Ecto neural progenitor cell (in vitro differentiated cells): ENCODE measurements around the gene PTBP1.
"Not testable (repeated sequence)": the region's sequence is repeated elsewhere in the genome, so short reads cannot be mapped to it uniquely, and the experiment has no call there.

Experiments
- DNase-seq: peaks from one replicate; pipeline ENCODE4 v3.0.0-alpha.2; 2018; ENCODE audit warnings: low spot score

PTBP1 gene

DNA sequence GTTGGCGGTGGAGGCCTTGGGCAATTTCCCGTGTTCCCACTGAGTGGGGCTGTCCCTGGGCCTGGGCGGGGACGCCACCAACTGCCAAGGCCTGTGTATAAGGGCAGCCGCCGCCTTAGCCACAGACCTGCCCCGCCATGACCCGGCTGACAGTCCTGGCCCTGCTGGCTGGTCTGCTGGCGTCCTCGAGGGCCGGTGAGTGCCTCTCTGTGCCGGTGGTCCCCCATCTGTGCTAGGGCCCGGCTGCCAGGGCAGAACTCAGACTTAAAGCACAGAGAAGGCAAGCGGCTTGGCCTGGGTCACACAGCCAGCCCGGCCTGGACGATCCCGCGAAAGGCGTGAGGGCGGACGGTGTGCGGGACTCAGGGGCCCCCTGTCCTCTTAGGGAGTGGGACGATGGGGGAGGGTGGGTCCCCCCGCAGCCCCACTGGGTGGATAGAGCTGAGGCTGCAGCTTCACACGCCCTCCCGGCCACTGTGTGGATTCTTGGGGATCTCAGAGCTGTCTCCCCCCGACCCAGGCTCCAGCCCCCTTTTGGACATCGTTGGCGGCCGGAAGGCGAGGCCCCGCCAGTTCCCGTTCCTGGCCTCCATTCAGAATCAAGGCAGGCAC, 30.6 kb downstream of the PTBP1 start, which contains the start of gene AZU1:
AZU1 (plus strand) TSS at position 128 of the 612 bp plus-strand sequence; CDS start at position 138, 10 bp downstream.
- DNase-seq = no peak

DNA sequence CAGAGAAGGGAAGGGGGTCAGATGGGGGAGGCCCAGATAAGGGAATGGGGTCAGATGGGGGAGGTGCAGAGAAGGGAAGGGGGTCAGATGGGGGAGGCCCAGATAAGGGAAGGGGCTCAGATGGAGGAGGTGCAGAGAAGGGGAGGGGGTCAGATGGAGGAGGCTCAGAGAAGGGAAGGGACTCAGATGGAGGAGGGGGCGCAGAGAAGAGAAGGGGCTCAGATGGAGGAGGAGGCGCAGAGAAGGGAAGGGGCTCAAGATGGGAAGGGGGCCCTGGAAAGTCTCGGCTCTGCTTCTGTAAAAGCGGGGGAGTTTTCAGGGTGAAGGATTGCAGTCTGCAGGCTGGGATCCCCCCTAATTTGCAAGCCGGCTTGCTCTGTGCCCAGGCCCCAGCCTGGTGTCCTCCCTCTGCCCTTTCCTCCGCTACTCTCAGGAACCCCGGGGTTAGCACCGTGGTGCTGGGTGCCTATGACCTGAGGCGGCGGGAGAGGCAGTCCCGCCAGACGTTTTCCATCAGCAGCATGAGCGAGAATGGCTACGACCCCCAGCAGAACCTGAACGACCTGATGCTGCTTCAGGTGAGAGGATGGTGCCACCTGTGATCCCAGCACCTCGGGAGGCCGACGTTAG, 32.0 kb downstream of the PTBP1 start:
- no peak for DNase-seq

DNA sequence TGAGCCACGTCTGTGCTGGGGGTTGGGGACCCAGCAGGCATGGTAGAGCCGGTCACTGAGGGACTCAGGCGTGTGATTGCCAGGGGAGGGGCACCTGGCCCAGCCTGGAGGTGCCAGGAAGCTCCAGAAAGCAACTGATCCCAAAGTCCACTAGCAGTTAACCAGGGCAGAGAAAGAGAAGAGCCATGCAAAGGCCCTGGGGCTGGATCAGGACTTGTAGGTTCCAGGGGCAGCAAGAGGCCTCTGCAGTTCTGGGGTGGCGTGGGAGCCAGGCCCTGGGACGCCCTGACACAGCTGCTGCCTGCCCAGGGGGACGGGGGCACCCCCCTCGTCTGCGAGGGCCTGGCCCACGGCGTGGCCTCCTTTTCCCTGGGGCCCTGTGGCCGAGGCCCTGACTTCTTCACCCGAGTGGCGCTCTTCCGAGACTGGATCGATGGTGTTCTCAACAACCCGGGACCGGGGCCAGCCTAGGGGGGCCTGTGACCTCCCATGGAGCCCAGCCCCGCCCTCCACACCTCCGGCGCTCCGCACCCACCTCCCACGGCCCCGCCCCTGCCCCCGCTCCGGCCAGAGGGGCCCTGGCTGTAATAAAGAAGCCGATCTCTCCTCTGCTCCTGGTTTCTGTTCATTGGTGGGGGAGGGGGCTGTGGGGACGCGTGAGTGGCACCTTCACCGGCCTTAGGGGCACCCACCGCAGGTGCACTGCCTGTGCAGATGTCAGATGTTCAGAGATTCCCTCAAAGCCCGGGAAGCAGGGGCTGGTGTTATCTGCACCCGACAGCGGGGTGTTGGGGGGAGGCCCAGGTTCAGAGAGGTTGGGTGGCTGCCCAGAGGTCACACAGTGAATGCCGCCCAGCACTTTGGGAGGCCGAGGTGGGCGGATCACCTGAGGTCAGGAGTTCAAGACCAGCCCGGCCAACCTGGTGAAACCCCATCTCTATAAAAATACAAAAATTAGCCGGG, 34.4 kb downstream of the PTBP1 start:
- DNase-seq = no peak

DNA sequence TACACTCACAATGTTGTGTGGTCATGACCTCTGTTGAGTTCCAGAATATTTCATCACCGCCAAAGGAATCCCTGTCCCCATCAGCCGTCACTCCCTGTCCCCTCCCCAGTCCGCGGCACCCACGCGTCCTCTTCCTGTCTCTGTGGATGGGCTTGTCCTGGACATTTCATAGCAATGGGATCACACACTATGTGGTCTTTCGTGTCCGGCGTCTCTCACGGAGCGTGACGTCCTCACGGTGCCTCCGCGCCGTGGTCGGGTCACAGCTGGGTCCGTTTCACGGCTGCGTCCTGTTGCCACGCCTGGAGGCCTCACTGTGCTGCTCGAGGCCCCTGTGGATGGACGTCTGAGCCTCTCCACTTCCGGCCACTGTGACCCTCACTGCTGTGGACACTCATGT, 37.0 kb downstream of the PTBP1 start:
- DNase-seq = no peak

DNA sequence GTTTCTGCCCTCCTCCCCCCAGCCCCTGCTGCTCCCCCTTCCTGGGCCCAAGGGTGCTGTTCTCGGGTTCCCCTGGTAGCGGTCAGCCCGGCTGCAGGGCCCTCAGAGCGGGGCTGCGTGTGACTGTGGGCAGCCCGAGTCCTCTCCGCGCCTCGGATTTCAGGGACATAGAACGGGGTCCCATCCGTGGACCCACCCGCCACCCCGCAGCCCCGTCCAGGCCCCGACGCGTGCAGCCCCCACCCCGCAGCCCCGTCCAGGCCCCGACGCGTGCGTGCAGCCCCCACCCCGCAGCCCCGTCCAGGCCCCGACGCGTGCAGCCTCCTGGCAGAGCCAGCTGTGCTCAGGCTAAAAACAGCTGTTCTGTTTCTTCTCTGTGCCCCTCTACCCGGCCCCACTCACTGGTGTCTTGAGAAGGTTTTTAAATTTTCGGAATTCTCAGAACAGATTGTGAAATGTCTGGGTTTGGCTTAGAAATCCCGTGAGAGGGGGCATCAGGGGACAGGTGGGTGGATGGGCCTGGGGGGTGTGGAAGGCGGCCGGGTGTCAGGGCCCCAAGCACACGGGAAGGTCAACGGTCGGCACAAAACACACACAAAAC, 38.1 kb downstream of the PTBP1 start:
- DNase-seq = no peak

DNA sequence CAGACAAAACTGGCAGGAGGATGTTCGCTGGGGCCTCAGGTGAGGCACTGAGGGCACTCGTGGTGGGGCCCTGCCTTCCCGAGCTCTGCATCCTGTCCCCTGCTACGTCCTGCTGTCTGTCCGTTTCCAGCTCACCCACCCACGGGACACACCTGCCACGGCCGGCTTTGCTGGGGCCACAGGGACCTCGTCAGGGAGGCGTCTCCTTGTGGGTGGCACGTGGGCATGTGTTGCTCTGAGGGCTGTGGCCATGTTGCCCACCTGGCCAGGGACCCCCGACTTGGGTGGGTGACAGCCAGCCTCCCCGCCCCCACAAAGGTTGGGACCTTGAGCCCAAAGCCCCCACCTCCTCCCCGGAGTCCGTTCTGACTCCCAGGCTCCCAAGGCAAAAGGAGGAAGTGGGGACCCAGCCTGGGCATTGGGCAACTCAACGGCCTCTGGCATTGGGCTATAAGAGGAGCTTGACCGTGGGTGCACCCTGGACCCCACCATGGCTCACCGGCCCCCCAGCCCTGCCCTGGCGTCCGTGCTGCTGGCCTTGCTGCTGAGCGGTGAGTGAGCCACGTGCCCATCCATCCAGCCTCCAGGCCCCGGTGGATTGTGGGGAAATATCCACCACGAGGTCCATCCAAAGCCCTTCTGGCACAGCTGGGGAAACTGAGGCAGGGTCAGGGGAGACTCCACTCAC, 43.4 kb downstream of the PTBP1 start, which contains the start of gene PRTN3:
PRTN3 (plus strand) TSS at position 481 of the 688 bp plus-strand sequence; CDS start at position 491, 10 bp downstream.
- no peak for DNase-seq

DNA sequence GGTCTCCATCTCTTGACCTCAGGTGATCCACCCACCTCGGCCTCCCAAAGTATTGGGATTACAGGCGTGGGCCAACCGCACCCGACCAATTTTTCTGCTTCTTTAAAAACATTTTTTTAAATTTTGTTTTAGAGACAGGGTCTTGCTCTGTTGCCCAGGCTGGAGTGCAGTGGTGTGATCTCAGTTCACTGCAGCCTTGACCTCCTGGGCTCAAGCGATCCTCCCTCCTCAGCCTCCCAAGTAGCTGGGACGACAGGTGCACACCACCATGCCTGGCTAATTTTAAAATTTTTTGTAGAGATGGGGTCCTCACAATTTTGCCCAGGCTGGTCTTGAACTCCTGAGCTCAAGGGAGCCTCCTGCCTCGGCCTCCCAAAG, 45.5 kb downstream of the PTBP1 start:
- not testable (repeated sequence) for DNase-seq

DNA sequence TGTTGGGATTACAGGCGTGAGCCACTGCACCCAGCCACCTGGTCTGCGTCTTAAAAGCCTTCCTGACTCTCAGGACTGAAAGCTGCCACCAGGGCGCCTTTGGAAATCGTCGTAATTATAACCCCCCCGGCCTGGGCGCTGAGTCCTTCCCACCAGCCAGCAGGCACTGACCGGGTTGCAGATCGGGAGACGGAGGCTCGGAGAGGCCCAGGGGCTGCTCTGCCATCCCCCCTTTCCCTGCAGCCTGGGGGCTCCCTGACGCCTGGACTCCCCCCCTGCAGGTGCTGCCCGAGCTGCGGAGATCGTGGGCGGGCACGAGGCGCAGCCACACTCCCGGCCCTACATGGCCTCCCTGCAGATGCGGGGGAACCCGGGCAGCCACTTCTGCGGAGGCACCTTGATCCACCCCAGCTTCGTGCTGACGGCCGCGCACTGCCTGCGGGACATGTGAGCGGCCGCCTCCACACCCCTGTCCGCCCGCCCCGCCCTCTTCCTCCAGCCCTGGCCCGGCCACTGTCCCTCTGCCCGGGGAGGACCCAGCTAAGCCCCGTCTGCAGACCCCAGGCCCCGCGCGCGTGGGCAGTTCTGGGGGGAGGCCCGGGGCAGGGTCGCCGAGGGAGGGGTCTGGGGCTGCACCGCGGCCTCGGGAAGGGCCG, 46.1 kb downstream of the PTBP1 start:
- DNase-seq = peak; percentile 72

DNA sequence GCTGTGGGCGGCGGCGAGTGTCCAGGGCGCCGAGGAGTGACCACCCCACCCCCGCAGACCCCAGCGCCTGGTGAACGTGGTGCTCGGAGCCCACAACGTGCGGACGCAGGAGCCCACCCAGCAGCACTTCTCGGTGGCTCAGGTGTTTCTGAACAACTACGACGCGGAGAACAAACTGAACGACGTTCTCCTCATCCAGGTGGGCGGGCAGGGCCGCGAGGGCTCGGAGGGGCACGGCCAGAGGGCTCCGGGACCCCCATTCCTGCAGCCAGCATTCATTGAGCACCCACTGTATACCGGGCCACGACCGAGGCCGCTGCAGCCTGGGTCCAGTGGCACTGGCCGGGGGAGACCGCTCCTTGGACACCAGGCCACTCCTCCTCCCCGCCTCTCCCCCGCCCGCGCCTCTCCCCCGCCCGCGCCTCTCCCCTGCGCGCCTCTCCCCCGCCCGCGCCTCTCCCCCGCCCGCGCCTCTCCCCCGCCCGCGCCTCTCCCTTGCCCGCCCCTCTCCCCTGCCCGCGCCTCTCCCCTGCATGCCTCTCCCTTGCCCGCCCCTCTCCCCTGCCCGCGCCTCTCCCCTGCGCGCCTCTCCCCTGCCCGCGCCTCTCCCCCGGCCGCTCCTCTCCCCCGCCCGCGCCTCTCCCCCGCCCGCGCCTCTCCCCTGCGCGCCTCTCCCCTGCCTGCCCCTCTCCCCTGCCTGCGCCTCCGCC, 46.7 kb downstream of the PTBP1 start:
- no peak for DNase-seq

DNA sequence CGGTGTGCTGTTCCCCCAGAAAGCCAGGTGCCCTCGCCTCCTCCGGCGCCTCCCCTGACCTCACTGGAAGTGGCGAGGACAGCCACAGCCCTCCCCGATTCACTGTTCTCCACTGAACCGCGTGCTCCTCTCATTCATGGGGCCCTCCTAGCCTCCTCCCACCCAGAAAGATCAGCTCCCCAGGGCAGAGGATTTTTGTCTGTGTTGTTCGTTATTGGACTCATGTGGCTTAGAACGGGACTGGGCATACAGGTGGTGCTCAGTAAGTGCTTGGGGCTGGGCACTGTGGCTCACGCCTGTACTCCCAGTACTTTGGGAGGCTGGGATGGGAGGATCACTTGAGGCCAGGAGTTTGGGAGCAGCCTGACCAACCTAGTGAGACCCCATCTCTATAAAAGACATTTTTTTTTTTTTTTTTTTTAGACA, 47.3 kb downstream of the PTBP1 start:
- DNase-seq = no peak

DNA sequence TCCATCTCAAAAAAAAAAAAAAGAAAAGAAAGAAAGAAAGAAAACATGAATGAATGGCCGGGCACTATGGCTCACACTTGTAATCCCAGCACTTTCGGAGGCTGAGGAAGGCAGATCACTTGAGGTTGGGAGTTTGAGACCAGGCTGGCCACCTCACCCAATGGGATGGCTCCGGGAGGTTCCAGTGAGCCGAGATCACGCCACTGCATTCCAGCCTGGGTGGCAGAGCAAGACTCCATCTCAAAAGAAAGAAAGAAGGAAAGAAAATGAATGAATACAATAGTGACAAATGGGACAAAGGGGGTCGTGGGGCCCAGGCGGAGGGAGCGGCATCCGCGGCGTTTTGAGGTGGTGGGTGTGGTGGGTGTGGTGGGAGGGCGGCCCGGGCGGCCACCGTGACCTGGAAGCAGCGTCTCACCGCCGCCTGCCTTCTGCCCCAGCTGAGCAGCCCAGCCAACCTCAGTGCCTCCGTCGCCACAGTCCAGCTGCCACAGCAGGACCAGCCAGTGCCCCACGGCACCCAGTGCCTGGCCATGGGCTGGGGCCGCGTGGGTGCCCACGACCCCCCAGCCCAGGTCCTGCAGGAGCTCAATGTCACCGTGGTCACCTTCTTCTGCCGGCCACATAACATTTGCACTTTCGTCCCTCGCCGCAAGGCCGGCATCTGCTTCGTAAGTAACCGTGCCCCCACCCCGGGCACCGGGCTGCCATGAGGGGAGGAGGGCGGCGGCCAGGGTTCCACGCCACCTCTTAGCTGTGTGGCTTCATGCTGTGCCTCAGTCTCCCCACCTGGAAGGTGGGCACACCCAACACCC, 48.7 kb downstream of the PTBP1 start:
- DNase-seq = no peak

DNA sequence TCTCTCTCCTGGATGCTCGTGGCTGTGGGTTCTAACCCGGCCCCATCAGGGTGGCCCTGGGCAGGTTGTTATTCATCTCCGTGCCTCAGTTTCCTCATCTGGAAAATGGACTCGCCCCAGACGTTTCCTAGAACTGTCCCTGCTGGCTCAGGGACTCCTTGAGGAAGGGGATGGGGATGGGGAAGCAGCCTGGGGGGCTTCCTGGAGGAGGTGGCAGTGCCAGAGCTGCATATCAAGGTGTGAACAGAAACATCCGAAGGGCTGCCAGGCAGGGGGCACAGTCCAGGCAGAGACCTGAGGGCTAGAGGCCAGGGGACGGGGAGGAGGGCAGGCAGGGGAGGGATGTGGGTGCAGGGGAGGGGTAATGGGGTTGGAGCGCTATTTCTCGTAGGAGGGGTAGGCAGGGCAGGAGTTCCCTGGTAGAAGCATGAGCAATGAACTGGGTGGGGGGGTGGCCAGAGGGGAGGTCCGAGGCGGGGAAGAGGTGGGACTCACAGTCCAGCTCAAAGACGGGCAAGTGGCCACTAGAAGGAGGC, 51.2 kb downstream of the PTBP1 start:
- DNase-seq = no peak

DNA sequence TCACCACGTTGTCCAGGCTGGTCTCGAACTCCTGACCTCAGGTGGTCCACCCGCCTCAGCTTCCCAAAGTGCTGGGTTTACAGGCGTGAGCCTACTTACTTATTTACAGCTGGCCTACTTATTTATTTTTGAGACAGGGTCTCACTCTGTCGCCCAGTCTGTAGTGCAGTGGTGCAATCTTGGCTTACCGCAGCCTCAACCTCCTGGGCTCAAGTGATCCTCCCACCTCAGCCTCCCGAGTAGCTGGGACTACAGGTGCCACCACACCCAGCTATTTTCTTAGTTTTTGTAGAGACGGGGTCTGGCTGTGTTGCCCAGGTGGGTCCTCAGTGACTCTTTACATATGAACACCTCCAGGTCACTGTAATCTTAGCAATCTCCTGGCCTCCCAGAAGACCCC, 51.9 kb downstream of the PTBP1 start:
- DNase-seq = not testable (repeated sequence)

DNA sequence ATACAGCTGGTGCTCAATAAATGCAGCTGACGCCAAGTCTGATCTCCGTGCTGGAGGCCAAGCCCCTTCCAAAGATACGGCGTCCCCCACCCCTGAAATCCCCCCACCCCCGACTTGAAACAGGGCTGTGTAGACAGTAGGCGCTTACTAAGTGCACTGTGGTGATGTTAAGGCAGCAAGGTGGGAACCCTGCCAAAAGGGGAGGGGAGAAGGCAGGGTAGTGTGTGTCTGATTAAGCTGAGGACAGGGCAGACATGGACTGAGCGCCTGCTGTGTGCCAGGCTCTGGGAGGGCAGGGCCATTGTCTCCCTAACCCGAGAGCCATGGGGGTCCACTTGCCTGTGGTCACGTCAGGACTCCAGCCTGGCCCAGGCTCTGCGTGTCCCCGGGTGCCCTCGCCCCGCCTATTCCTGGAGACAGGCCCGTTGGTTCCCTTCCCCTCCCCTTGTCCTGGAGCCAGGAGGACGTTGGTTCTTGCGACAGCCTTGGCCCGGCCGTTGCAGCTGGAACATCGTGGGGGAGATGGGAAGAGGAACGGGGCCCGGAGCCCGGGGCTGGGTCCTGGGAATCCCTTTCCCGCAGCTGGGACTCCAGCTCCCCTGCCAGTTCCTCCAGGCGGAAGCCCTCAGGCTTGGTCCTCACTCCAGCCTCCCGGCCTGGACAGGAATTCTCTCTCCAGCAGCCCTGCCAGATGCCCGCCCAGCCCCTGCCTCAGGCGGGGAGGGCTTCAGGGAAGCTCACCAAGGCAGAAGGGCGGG, 53.1 kb downstream of the PTBP1 start:
- DNase-seq = peak; percentile 65

DNA sequence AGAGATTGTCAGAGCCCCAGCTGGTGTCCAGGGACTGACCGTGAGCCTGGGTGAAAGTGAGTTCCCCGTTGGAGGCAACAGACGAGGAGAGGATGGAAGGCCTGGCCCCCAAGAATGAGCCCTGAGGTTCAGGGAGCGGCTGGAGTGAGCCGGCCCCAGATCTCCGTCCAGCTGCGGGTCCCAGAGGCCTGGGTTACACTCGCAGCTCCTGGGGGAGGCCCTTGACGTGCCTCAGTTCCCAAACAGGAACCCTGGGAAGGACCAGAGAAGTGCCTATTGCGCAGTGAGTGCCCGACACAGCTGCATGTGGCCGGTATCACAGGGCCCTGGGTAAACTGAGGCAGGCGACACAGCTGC, 53.7 kb downstream of the PTBP1 start:
- DNase-seq = no peak

DNA sequence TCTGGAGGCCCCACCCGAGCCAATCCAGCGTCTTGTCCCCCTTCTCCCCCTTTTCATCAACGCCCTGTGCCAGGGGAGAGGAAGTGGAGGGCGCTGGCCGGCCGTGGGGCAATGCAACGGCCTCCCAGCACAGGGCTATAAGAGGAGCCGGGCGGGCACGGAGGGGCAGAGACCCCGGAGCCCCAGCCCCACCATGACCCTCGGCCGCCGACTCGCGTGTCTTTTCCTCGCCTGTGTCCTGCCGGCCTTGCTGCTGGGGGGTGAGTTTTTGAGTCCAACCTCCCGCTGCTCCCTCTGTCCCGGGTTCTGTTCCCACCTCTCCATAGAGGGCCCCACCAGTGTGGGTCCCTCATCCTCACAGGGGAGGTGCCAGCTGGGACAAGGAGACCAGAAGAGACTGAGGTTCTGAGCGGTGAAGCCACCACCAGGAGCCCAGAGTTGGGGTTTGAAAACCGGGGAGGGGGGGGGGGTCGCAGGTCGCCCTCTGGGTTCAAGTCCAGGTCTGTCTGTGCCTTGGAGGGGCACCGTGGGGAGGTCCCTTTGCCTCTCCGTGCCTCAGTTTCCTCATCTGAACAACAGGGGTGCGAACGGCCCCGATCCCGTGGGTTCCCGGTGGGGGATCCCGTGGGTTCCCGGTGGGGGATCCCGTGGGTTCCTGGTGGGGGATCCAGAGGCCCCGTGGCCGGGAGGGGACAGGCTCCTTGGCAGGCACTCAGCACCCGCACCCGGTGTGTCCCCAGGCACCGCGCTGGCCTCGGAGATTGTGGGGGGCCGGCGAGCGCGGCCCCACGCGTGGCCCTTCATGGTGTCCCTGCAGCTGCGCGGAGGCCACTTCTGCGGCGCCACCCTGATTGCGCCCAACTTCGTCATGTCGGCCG, 55.1 kb downstream of the PTBP1 start, which contains the start of gene ELANE:
ELANE (plus strand) TSS at position 168 of the 878 bp plus-strand sequence; CDS start at position 194, 26 bp downstream.
- no peak for DNase-seq

DNA sequence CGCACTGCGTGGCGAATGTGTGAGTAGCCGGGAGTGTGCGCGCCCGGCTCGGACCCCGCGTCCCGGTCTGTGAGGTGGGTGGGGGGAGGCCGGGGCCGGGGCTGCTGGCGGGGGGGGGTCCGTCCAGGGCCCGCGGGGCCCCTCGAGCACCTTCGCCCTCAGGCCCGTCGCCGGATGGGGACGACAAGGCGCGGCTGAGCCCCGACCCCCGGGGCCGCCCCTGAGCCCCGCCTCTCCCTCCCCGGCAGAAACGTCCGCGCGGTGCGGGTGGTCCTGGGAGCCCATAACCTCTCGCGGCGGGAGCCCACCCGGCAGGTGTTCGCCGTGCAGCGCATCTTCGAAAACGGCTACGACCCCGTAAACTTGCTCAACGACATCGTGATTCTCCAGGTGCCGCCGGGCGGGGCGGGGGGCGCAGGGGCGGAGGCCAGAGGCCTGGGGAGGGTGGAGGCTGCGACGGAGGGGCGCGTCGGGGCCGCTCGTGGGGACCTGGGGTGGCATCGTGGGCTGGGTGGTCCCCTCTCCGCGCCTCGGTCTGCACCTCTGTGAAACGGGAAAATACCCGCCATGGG, 55.8 kb downstream of the PTBP1 start:
- no peak for DNase-seq
